Mucosa of stomach (tissue), 1 donor: ENCODE measurements around the gene CGGBP1.

Experiments used
- H3K27me3 ChIP-seq: one replicate; pipeline ENCODE4 v1.7.0; 2013; ENCODE audit warnings: mild to moderate bottlenecking, low read length; ENCODE audit not compliant: control insufficient read depth, insufficient read depth
- H3K36me3 ChIP-seq: one replicate; pipeline ENCODE4 v1.7.0; 2013; ENCODE audit warnings: low read length; ENCODE audit not compliant: control insufficient read depth, insufficient read depth
- H3K4me1 ChIP-seq: one replicate; pipeline ENCODE4 v1.7.0; 2013; ENCODE audit warnings: mild to moderate bottlenecking, low read length; ENCODE audit not compliant: control insufficient read depth, insufficient read depth
- H3K4me3 ChIP-seq: one replicate; pipeline ENCODE4 v1.7.0; 2013; ENCODE audit warnings: low read length
- H3K9ac ChIP-seq: one replicate; pipeline ENCODE4 v1.7.0; 2013; ENCODE audit warnings: mild to moderate bottlenecking, low read length, moderate library complexity
- H3K9me3 ChIP-seq: one replicate; pipeline ENCODE4 v1.7.0; 2013; ENCODE audit warnings: mild to moderate bottlenecking, low read length, moderate library complexity; ENCODE audit not compliant: control insufficient read depth
- donor health status: Pancreatic carcinoma.

CGGBP1 gene

GRCh38 chr3:88003115-88003755 is 55.6 kb downstream of the CGGBP1 start:
- Histone ChIP-seq H3K9me3 (no peaks in the 10 kb centered on the region), H3K4me1 (no peaks in the 10 kb centered on the region), H3K9ac (no peak overlapping the region), H3K4me3 (no peak overlapping the region), H3K27me3 (no peaks in the 10 kb centered on the region), H3K36me3 (no peaks in the 10 kb centered on the region)

- no peak overlapping the region for H3K9ac ChIP-seq
- H3K4me1 ChIP-seq: no peaks in the 10 kb centered on the region
- H3K27me3 ChIP-seq: no peaks in the 10 kb centered on the region
- no peaks in the 10 kb centered on the region for H3K36me3 ChIP-seq
- no peak overlapping the region for H3K4me3 ChIP-seq
- H3K9me3 ChIP-seq: no peaks in the 10 kb centered on the region
These were observed 56.4 kb downstream of the CGGBP1 start for GRCh38 chr3:88002448-88002847.
